Effector memory CD4-positive, alpha-beta T cell (primary cell): Measurements from ENCODE around the gene PARD6G.

Experiments used
- DNase-seq, 3 donors: peaks; one replicate each; pipeline ENCODE4 v3.0.0-alpha.2; 2020
- H3K27ac ChIP-seq: 2 replicates; pipeline ENCODE4 v1.7.0; 2013; ENCODE audit warnings: mild to moderate bottlenecking, low read length, moderate library complexity; ENCODE audit not compliant: insufficient read depth, poor library complexity, severe bottlenecking
- H3K27me3 ChIP-seq: replicated peaks from 2 replicates; pipeline ENCODE4 v1.7.0; 2013; ENCODE audit warnings: mild to moderate bottlenecking, low read length; ENCODE audit not compliant: insufficient read depth, control insufficient read depth, poor library complexity, severe bottlenecking
- H3K36me3 ChIP-seq: 2 replicates; pipeline ENCODE4 v1.7.0; 2013; ENCODE audit warnings: mild to moderate bottlenecking, low read length, moderate library complexity; ENCODE audit not compliant: control insufficient read depth, insufficient read depth
- H3K4me1 ChIP-seq: 2 replicates; pipeline ENCODE4 v1.7.0; 2013; ENCODE audit warnings: low read length, mild to moderate bottlenecking; ENCODE audit not compliant: control insufficient read depth, insufficient read depth, poor library complexity, severe bottlenecking
- H3K4me3 ChIP-seq: 2 replicates; pipeline ENCODE4 v1.7.0; 2013; ENCODE audit warnings: low read length, low read depth, mild to moderate bottlenecking; ENCODE audit not compliant: insufficient read depth, poor library complexity, severe bottlenecking
- H3K9me3 ChIP-seq: 2 replicates; pipeline ENCODE4 v1.7.0; 2013; ENCODE audit warnings: mild to moderate bottlenecking, low read length, moderate library complexity; ENCODE audit not compliant: control insufficient read depth

Gene PARD6G

DNA sequence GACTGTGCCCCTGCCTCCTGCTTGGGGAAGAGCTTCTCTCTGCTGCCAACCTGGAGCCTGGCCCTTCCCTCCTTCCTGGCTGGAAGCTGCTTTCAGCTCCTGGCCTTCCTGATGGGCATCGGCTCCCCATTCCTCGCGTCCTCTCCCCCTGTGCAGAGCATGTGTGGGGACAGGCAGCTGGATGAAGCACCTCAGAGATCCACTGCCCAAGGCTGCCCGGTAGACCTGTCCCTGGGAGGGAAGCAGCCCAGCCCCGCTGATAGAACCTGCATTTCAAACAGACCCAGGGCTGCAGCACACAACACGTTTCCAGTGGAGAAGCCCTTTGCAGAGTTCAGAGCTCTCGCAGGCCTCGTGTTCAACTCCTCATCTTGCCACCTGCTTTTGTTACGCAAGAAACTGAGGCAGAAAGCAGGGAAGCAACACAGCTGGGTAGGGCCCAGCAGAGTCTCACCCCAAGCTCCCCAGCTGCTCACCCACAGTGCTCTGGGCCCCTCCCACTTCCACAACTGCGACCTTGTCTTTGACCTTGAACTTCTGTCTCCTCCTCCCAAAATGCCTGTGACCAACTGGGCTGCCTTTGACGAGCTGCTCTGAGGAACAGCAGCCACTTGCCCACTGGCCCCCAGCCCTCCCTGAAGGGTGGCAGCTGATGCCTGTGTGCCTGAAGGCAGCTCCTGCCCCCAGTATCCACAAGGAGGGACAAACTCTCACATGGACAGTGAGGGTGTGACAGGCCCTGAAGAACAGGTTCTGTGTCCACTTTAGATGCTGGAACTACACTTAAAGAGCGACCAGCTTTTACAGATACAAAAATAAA is 65.5 kb downstream of the PARD6G start:
- Histone ChIP-seq H3K36me3 (no peaks in the 10 kb centered on the region), H3K9me3 (no peaks in the 10 kb centered on the region), H3K4me1 (no peaks in the 10 kb centered on the region), H3K27ac (no peak overlapping the region), H3K27me3 (no peaks in the 10 kb centered on the region), H3K4me3 (no peak overlapping the region)
- no peak for DNase-seq

DNA sequence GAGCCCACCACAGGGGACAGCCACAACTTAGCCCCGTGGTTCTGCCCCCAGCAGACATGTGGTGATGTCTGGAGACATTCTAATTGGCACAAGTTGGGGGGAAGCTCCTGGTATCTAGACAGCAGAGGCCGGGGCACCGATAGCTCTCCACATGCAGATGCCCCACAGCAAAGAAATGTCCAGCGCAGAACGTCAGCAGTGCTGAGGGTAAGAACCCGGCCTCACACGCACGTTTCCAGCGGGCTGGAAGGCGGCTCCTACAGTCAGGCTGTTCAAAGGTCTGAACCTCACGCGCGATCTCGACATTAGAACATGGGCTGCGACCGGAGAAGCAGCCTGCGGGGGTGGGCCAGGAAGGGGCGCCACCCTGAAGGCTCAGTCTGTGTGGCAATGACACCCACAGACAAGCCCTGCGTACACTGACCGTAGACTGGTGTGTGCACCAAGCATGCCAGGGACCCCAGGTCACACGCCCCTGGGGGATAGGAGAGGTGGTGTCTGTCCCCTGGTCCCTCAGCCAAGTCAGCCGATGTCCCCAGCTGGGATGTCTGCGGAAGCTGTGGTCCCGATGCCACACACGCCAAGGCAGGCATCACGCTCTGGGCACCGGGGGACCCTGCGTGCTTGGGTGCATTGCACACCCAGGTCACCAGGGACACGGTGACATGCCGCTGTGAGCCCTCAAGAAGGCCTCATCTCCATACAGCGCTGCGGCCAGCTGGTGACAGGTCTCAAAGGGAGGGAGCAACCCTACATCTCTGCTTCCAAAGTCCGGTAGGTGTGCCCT is 66.3 kb downstream of the PARD6G start:
- Histone ChIP-seq H3K36me3 (no peaks in the 10 kb centered on the region), H3K9me3 (no peaks in the 10 kb centered on the region), H3K27ac (no peak overlapping the region), H3K4me1 (no peaks in the 10 kb centered on the region), H3K27me3 (no peaks in the 10 kb centered on the region), H3K4me3 (no peak overlapping the region)
- DNase-seq = no peak

DNA sequence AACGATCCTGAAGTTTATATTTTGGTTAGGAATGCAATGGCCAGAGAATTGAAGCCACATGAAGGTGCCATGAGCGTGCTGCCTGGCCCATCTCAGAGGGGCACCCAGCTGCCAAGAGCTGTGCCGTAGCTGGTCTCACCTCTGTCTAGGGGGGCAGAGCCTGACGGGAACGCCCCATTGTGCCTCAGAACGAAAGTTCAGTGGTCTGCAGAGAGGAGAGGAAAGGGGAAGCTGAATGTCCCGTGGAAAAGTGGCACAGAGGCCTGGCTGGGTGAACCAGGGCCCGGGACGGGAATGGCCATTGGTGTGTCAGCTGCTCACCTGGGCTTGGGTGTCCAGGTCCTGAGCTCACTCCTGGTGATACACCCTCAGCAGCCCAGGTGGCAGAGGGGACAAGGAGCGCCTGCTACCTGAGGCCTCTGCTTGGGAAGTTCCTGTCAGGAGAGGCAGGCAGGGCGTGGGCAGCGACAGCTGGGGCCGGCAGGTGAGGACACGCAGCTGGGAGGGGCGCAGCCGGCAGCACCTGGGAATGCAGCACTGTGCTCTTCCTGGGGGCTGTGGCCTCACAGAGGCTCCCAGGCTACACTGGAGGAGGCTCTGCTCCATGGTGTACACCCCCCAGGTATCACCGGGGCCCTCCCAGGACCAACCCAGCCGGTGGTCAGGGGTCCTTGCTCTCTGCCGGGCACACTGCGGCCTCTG is 67.3 kb downstream of the PARD6G start:
- no peak overlapping the region for H3K27ac ChIP-seq
- no peak overlapping the region for H3K4me3 ChIP-seq
- DNase-seq = no peak
- H3K27me3 ChIP-seq = no peaks in the 10 kb centered on the region
- H3K4me1 ChIP-seq = no peaks in the 10 kb centered on the region
- no peaks in the 10 kb centered on the region for H3K36me3 ChIP-seq
- H3K9me3 ChIP-seq = no peaks in the 10 kb centered on the region

DNA sequence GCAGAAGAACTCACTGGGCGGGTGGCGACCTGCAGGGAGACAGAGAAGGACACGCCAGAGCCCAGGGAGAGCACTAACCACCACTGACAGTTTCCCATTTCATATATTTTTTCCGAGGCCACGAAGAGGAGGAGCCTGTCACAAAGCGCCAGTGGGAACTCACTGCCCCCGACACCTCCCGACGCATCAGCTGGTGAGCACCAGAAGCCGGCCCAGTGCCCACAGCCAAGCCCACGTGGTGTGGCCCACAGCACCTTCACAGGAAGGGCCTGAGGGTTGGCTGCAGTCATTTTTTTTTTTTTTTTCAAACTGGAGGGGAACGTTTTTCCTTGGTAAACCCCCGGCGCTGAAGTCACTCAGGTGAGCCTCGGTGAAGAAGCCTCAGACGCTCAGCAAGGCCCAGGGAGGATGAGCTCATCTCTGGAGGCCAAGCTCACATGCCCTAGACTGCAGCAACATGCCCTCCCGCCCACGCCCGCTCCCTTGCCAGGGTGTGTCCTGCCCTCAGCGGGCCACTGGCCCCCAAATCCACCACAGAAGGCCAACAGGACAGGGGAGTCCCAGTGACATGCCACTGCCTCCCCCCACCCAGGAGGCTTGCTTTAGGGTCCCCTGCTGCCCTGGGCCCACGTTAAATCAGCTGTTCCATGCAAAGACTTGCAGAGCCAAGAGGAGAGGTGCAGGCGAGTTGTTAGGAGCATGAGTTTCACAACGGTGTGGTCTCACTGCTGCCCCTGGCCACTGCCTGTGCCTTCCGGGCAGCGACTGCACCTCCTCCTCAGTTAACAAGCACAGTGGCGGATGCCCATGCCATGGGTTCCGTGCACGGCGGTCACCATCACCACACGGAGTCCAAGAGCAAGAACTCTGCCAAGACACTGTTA is 68.1 kb downstream of the PARD6G start:
- H3K27ac ChIP-seq = no peak overlapping the region

DNA sequence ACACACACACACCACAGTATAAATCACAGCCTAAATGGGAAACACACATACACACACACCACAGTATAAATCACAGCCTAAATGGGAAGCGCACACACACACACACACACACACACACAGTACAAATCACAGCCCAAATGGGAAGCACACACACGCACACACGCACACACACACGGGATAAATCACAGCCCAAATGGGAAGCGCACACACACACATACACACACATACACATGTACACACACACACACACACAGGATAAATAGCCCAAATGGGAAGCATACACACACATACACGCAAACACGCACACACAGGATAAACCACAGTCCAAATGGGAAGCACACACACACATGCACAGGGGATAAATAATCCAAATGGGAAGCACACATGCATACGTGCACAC is 70.2 kb downstream of the PARD6G start:
- H3K27me3 ChIP-seq = no peaks in the 10 kb centered on the region
- H3K4me3 ChIP-seq = no peak overlapping the region
- DNase-seq = no peak
- H3K9me3 ChIP-seq = no peaks in the 10 kb centered on the region
- H3K4me1 ChIP-seq = no peaks in the 10 kb centered on the region
- no peak overlapping the region for H3K27ac ChIP-seq
- H3K36me3 ChIP-seq = no peaks in the 10 kb centered on the region

More for the DNA sequence above, 68.1 kb downstream of the PARD6G start:
- H3K4me1 ChIP-seq = no peaks in the 10 kb centered on the region
- no peaks in the 10 kb centered on the region for H3K27me3 ChIP-seq
- no peaks in the 10 kb centered on the region for H3K36me3 ChIP-seq
- DNase-seq = no peak
- no peak overlapping the region for H3K4me3 ChIP-seq
- no peaks in the 10 kb centered on the region for H3K9me3 ChIP-seq

DNA sequence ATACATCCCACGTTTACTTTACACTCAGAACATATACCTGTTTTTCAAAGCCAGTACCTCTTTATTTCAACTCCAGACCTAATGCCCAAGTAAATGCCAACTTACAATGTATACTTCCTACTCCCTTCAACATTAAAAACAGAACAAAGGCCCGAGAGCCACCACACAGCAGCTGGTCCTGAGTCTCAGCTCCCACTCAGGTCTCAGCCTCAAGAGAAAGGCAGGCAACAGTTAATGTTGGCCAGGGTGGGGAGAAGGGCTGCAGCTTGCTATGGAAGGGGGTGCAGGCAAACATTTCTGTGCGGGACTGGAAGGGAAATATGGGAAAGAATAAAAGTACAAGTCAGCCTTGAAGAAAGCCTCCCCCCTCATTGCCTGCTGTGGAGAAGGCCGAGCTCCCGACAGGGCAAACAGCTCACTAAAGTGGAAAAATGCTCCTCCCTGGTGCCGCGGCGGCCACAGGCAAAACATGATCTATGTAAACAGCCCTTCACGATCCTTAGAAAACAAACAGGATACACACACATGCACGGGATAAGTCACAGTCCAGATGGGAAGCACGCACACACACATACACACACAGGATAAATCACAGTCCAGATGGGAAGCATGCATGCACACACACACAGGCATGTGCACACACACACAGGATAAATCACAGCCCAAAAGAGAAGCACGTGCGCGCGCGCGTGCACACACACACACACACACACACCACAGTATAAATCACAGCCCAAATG is 70.8 kb downstream of the PARD6G start:
- H3K9me3 ChIP-seq = no peaks in the 10 kb centered on the region
- no peaks in the 10 kb centered on the region for H3K27me3 ChIP-seq
- no peak overlapping the region for H3K4me3 ChIP-seq
- no peak overlapping the region for H3K27ac ChIP-seq
- DNase-seq = no peak
- no peaks in the 10 kb centered on the region for H3K36me3 ChIP-seq
- peaks cover under 1% of the 10 kb centered on the region for H3K4me1 ChIP-seq

DNA sequence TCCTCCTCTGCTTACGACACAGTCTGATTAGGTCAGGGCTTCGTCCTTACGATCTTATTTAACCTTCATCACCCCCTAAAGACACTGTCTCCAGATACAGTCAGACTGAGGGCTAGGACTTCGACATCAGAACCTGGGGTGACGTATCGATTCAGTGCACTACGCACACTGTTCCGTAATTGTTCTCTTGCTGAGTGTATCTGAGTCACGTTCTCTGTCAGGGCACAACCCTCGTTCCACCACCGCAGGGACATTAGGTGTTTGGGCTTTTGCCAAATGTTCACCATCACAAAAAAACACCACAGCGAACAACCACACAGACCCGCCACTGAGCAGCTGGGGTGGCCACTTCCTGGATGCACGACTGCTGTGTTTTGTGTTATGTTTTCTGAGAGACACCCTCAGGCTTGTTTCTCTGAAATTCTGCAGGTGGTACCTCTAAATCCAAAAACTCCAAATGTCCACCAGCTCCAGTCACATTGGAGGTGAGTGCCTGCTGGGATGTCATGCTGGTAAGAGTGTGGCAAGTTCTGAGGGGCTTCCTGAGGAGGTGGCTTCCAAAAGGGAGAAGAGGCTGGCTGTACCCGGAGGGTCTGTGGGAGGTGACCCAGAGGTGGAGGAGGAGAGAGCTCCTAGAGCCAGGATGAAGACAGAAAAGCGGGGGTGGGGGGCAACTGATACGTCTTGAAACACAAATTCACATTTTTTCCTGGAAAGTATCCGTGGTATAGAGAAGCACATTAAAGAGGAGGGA is 71.7 kb downstream of the PARD6G start:
- peak; percentile 34 to 47 (median 37) for DNase-seq
- H3K4me3 ChIP-seq = no peak overlapping the region
- H3K9me3 ChIP-seq = no peaks in the 10 kb centered on the region
- peaks cover 6% of the 10 kb centered on the region for H3K4me1 ChIP-seq
- no peaks in the 10 kb centered on the region for H3K36me3 ChIP-seq
- H3K27ac ChIP-seq = no peak overlapping the region
- no peaks in the 10 kb centered on the region for H3K27me3 ChIP-seq

DNA sequence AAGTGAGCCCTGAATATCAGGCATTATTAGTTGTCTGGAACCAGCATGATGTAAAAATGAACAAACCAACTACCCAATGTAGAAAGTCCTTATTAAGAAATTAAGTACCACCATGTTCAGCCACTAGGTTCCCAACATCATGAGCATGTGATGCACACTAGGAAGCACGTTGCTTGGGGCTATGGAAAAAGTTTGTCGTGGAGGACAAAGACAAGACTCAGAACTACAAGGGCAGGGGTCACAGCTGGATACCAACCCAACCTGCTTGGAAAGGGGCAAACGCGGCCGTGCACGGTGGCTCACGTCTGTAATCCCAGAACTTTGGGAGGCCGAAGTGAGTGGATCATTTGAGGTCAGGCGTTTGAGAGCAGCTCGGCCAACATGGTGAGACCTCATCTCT is 74.3 kb downstream of the PARD6G start:
- no peak for DNase-seq
- H3K27me3 ChIP-seq = no peaks in the 10 kb centered on the region
- peaks cover 6% of the 10 kb centered on the region for H3K4me1 ChIP-seq
- H3K36me3 ChIP-seq = no peaks in the 10 kb centered on the region
- no peak overlapping the region for H3K27ac ChIP-seq
- H3K4me3 ChIP-seq = no peak overlapping the region
- H3K9me3 ChIP-seq = no peaks in the 10 kb centered on the region
